GM21360 (cell line): ENCODE data around the gene TRIM14.
"Not testable (repeated sequence)": the region's sequence is repeated elsewhere in the genome, so short reads cannot be mapped to it uniquely, and the experiment has no call there.

ENCODE experiments used
- ATAC-seq: cut with Tn5 transposase; IDR thresholded peaks from one replicate; pipeline ENCODE4 v1.9.1; 2021; ENCODE audit warnings: mild to moderate bottlenecking, moderate library complexity; ENCODE audit not compliant: unreplicated experiment

Gene TRIM14

DNA sequence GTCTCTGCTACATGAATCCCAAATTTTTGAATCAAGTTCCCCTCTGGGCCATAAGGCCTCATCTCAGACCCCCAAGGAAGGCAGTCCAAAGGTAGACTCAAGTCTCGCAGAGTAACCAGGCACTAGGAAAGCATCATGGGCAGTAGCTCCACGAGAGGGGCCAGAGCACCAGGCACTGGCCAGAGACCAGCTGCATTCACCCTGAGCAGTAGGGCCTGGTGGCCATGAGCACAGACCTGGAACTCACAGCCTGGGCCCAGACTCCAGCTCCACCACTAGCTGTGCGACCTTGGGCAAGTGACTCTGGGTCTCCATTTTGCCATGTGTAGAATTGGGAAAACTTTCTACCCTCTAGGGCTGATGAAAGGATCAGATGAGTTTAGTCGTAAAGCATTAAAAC lies 34.0 kb downstream of the TRIM14 start:
- ATAC-seq, result no peak

DNA sequence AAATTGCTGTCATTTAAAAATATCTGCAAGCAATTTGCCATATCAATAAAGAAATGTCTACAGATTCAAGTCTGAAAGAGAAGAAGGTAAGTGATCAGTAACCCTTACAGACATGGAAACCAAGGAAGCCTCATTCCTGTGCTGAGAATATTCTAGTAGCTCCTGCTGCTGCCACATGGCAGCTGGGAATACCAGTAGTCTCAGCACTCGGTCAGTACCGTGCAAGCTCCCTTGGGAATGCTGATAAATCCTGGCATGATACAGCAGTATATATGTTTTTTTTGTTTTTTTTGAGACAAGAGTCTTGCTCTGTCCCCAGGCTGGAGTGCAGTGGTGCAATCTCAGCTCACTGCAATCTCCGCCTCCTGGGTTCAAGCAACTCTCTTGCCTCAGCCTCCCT lies 34.6 kb downstream of the TRIM14 start:
- no peak for ATAC-seq

DNA sequence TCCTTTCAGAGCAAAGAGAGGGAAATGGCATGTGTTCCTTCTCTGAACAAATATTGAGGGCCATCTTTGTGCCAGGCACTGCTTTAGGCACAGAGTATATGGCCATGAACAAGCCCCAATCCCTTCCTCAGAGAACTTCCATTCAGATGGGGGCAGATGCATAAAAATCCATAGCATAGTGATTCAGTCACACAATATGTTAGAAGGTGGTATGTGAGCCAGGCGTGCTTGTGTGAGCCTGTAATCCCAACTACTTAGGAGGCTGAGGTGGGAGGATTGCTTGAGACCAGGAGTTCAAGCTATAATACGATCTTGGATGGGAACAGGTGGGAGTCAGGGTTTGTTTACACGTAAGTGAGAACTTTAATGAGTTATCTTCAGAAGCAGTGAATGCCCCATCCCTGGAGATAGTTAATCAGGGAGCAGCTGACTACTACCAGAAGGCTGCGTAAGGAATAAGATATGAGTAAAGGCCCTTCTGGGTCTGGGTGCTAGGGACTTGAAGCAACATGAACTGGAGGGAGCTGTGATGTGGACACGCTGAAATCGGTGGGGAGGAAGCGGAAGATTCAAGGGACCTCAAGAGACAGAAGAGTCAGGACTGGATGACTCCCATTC lies 35.3 kb downstream of the TRIM14 start:
- ATAC-seq, result no peak

DNA sequence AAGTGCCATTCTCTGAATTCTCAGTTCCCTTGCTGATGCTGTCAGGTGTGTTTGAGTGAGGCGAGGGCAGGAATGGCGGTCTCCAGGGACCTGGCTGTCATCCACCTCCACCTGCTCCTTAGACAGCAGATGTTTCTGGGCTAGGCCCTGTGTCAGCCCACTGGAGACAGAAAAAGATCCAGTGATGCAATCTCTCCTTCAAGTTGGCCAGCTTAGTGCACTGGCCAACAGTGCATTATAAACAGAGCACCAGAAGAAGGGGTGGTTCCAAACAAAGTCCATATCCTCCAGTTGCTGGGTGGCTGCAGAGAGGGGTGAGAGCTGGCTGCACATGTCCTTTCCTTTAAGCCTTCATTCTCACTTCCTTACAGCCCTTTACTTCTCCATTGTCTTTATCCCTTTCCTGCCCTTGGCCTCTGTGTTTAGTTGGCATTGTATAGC lies 35.9 kb downstream of the TRIM14 start:
- no peak for ATAC-seq

DNA sequence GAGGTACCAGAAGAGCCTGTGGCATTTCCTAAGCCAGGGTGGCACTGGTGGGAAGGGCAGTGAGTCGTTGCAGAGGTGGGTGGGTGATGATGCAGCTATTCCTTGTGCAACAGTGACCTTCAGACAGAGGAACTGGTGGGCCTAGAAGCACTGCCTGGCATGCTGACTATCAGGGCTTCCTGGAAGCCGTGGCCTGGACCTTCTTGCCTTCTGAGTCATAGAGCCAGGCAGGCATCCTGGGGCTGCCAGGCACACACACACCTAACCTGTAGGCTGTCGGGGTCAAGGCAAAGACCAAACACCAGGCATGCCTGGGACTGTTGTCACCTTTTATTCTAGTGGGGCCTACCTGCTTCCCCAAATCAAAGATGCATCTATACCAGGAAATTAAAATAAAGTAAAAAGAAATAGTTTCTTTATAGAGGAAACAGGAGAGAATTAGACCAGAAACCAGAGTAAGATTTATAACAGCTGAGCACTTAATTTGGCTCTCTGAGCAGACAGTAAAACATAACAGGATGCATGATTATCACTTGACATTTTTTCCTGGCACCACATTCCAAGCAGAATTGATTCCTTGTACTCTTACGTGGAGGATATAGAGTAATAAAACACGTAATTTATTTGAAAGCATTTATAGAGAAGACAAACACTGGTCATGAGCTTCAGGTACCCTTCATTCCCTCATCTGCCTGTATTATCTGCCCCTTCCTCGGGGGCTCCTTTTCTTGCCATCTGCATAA lies 37.4 kb downstream of the TRIM14 start:
- ATAC-seq, result no peak

DNA sequence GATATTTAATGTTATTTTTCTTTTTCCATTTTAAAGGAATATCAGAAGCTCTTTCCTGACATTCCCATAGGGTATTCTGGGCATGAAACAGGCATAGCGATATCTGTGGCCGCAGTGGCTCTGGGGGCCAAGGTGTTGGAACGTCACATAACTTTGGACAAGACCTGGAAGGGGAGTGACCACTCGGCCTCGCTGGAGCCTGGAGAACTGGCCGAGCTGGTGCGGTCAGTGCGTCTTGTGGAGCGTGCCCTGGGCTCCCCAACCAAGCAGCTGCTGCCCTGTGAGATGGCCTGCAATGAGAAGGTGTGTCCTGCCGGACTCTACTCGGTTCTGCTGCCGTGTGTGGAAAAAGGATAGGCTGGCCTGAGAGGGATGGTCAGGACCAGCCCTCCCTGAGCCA lies 38.2 kb downstream of the TRIM14 start:
- no peak for ATAC-seq

DNA sequence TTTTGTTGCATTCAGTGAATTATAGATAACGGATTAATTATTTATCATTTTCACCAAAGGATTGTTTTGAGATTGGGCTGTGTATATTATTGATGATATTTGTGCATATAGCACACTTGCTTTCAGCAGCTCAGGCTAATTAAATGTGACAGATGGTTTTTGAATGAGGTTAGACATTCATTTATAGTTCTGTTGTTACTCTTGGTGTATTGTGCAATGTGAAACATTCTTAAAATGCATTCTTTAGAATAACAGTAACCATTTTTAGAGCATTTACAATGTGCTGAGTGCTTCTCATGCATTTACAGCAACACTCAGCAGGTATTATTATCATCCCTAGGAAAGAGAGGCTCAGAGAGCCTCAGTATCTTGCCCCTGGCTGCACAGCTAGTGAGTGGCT lies 38.7 kb downstream of the TRIM14 start:
- ATAC-seq, result no peak

DNA sequence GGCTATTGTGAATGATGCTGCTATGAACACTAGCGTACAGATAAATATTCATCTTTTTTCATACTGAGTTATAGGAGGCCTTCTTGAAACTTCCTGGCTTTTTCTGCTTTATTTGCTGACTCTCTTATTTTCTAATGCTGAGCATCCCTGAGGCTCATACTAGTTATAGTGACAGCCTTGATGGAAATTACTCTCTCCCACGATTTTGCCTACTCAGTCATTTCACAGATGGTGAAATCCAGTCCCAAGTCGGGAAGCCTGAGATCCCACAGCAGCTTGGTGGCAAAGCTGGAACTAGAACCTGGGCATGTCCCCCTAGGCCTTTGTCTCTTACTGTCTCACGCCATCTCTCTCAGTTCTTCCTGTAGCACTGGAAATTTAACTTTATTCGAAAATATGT lies 40.1 kb downstream of the TRIM14 start:
- ATAC-seq, result no peak

DNA sequence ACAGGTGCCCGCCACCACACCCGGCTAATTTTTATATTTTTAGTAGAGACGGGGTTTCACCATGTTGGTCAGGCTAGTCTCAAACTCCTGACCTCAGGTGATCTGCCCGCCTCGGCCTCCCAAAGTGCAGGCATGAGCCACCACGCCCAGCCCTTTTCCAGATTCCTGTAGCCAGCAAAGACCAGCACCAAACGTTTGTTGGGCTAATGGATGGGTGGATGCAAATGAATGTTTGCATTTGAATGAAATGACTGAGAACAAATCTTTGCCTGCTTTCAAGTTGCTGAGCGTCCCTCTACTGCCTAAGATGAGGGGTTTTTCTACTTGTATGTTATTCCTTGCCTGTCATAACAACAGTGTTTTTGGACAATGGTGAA lies 42.5 kb downstream of the TRIM14 start:
- ATAC-seq, result not testable (repeated sequence)

DNA sequence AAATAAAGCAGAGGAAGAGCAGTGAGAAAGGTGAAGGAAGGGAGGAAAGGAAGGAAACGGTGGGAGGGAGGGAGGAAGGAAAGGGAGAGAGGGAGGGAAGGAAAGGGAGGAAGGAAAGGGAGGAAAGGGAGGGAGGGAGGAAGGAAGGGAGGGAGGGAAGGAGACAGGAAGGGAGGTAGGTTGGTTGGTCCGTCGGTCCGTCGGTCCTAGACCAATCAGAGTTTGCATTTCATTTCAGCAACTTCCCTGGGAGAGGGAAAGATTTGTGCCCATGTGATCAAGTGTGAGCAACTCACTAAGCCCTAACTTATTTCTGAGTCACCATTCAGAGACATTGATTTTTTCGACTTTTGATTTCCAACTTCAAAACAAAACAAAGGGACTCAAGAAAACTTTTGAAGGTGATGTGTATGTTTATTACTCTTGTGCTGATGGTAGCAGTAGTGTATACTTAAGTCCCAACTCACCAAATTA lies 43.7 kb downstream of the TRIM14 start:
- ATAC-seq, result no peak

DNA sequence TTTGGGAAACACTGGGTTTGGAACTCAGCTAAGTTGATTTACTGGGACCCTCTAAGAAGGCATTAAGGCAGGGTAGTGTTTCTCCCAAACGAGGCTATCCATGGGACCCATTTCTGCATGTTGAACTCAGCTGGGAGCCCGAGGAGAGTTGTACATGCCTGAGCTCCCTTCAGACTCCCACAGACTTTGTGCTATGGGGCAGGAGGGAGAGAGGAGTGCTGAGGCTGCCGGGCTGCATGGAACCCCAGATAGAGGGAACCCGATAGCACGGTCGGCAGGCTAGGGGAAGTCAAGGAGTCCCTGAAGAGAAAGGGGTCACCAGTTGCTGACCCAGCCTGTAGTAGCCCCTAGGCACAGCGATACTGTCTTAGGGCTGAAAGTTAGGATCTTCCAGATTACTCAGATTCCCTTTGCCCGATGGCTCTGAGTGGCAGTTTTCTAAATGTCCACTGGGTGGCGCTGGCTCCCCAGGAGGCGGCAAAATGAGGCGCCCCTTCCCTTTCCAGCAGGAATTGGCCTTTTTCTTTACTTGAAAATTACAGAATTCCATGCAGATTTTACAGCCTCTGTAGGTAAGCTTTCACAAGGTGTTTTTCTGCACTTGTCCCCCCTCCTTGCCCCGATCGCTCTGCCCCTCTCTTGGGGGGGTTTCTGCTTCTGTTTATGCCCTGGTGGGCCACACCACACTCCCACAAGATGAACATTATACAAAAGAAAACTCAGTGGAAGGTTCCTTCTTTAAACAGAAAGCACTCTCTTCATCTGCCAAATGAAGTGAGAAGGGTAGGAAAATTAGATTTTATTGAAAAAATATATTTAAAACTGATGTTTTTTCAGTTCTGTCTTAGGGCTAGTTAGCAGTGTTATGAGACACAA lies 44.7 kb downstream of the TRIM14 start:
- no peak for ATAC-seq

DNA sequence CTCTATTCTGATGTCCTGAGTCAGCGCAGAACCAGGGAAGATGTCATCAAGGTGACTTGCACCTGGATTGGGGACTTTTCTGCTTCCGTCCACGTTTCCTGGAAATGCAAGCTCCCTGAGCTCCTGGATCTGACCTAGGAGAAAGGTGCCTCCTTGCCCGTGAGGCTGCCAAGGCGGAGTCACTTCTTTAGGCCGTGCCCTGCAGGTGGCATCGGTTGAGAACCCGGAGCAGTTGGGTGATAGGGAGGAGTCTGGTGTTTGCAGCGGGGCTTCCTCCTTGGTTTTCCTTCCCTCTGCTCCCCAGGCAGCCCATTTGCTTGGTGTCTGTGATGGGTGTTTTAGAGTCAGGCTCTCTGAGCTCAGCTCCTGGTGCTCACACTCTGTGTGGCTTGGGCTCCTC lies 47.3 kb downstream of the TRIM14 start:
- ATAC-seq, result no peak

DNA sequence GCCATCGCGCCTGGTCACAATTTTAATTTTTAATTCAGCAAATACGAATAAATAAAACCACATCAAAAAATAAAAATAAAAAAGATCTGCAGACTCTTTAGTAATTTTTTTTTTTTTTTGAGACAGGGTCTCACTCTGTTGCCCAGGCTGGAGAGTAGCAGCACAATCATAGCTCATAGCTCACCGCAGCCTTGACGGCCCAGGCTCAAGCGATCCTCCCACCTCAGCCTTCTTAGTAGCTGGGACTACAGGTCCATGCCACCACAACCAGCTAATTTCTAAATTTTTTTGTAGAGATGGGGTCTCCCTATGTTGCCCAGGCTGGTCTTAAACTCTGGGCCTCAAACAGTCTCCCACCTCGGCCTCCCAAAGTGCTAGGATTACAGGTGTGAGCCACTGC lies 48.3 kb downstream of the TRIM14 start:
- ATAC-seq, result no peak

DNA sequence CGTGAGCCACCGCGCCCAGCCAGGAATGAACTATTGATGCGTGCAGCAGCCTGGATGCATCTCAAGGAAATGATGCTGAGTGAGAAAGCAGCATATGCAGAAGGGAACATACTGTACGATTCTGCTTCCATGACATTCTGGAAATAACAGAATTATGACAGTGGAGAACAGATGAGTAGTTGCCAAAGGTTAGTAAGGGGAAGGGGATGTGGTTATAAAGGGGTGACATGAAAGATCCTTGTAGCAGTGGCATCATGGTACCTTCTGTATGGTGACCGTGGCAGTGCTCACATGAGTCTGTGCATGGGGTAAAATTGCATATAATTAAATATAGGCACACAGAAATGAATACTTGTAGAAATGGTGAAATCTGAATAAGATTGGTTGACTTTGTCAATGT lies 49.5 kb downstream of the TRIM14 start:
- ATAC-seq, result no peak

DNA sequence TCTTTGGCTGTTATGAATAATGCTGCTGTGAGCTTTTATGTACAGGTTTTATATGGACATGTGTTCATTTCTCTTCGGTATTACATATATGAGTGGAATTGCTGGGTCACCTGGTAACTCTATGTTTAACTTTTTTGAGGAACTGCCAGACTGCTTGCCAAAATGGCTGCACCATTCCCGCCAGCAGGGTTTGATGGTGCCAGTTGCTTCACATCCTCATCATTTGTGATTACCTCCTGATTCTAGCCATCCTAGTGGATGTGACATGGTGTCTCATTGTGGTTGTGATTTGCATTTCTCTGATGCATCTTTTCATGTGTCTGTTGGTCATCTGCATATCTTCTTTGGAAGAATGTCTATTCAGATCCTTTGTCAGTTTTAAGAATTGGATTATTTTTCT lies 51.8 kb downstream of the TRIM14 start:
- no peak for ATAC-seq

DNA sequence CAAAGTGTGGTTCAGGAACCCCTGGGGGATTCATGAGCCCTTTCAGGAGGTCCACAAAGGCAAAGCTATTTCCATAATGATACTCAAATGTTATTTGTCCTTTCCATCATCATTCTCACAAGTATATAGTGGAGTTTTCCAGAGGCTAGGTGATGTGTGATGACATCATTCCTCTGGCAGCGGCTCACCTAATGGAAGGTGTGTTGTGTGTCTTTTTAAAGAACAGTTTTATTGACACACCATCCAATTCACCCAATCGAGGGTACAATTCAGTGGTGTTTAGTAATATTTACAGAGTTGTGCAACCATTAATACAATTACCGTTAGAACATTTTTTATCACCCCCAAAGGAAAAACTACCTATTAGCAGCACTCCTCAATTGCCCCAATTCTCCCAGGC lies 52.8 kb downstream of the TRIM14 start:
- no peak for ATAC-seq

DNA sequence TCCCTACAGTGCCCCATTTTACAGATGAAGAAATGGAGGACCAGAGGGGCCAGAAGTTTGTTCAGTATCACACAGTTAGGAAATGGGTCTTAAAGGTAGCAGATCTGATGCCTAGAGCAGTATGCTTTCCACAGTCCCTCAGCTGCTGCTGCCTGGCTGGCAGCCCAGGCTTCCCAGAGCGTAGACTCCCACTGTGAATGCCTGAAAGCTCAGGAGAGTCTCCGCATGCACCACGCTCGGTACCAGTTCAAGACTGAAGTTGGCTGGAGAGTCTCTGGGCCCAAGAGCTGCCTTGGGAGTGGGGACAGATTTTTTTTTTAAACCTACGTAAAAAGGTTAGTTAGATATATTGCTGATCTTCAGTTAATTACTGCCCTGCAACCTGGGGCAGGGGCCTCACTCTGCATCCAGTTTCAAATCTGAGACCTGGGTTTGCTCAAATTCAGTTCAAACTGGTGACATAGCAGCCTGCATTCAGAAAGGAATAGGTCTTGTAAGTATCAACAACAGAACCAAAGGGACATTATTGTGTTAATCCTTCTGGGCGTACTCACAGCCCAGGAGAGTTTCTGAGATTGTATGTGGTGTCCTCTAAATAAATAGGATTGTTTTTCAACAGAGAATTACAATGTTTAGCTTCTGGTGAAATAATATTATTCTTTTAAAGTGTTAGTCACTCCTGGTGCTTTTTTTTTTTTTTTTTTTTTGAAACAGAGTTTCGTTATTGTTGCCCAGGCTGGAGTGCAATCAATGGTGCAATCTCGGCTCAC lies 54.2 kb downstream of the TRIM14 start:
- ATAC-seq, result no peak

DNA sequence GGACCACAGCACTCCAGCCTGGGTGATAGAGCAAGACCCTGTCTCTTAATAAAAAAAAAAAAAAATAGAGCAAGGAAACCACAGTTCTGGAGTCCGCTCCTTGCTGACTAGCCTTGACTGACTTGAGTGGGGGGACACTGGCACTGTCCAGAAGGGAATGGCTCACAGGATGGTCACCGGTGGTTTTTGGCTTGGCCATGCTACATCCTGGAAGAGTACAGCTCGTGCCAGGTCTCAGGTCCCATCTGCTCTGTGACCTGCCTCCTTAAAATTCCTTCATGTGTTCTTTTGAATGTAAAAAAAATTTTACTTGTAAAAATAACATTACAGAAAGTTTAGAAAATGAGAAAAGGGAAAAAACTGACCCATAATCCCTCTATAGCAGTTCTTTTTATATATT lies 56.9 kb downstream of the TRIM14 start:
- no peak for ATAC-seq

DNA sequence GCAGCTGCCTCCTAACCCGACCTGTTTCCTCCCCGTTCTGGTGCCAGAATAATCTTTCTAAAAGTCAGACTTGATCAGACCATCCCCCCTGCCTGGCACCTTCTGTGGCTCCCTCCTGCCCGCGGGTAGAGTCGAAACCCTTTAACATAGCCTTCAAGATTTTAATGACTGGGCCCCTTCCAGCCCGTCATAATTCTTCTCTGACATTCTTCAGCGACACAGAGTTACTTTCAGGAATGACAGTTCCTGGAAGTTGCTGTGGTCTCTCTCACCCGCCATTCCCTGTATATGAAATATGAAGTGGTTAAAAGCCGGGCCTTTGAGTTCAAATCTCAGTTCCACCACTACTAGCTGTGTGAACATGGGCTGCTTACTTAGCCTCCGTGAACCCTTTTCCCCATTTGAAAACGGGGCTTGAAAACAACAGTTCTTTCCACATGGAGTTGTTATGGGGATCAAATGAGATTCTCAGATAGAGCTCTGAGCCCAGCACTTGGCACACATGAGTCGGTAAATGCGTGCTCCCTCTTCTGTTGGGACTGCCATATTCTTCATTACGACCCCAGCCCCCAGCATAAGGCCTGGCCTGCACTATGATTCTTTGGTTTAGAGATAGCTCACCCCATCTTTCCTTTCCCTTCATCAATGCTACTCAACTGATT lies 61.8 kb downstream of the TRIM14 start:
- ATAC-seq, result no peak
